GM12891 (cell line): ENCODE data around the gene TMEM63B.

Experiments
- PAX5 ChIP-seq: IDR thresholded peaks from 2 replicates; pipeline ENCODE4 v1.6.1; 2011; ENCODE audit warnings: low read length, moderate library complexity, mild to moderate bottlenecking; ENCODE audit not compliant: insufficient read depth, severe bottlenecking
- POLR2A ChIP-seq: IDR thresholded peaks from 2 replicates; pipeline ENCODE4 v1.6.1; 2011; ENCODE audit warnings: low read depth, low read length, control low read depth
- POLR2AphosphoS5 ChIP-seq: IDR thresholded peaks from 2 replicates; pipeline ENCODE4 v1.6.1; 2011; ENCODE audit warnings: low read depth, low read length, control low read depth
- POU2F2 ChIP-seq: IDR thresholded peaks from 2 replicates; pipeline ENCODE4 v1.6.1; 2011; ENCODE audit warnings: low read depth, mild to moderate bottlenecking, control low read depth, low read length, moderate library complexity
- TAF1 ChIP-seq: IDR thresholded peaks from 2 replicates; pipeline ENCODE4 v1.6.1; 2011; ENCODE audit warnings: low read depth, low read length, control low read depth

DNA sequence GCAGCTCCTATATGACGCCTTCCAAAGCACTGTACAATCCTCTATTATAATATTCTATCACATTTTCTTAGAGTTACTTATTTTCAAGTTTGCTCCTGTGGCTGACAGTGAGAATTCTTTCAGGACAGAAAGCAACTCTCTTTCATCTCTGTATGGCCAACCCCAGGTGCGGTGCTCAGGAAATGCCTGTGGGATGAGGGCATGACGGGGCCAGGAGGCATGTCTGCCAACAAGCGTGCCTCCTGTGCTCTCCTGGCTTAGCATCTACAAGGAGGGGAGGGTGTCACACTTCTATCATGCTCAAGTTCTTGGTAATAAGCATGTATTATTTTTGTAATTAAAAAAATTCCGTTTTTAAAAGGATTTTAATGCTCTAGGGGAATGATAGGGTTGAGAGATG, 11.5 kb upstream of the TMEM63B start:
- no peak for TF ChIP-seq POLR2AphosphoS5
- TF ChIP-seq PAX5: no peak
- TF ChIP-seq POLR2A: no peak
- no peak for TF ChIP-seq POU2F2
- TF ChIP-seq TAF1: no peak
